OCI-LY1 (cell line): ENCODE measurements around the gene ZNF134.

Source experiments
- EZH2 ChIP-seq: fragments of 200-600 bp; sonication (generic), shearing (Covaris generic); IDR thresholded peaks from 2 replicates; pipeline ENCODE4 v1.8.0; 2017; ENCODE audit warnings: borderline replicate concordance, mixed run types, mild to moderate bottlenecking, antibody characterized with exemption, low read length, moderate library complexity, mixed read lengths
- TF ChIP-seq, protein P1 (sequence below): fragments of 200-600 bp; sonication (generic), shearing (Covaris generic); IDR thresholded peaks from 2 replicates; pipeline ENCODE4 v1.5.1; 2017; ENCODE audit warnings: mild to moderate bottlenecking, antibody characterized with exemption, low read length, moderate library complexity, mixed read lengths

DNA sequence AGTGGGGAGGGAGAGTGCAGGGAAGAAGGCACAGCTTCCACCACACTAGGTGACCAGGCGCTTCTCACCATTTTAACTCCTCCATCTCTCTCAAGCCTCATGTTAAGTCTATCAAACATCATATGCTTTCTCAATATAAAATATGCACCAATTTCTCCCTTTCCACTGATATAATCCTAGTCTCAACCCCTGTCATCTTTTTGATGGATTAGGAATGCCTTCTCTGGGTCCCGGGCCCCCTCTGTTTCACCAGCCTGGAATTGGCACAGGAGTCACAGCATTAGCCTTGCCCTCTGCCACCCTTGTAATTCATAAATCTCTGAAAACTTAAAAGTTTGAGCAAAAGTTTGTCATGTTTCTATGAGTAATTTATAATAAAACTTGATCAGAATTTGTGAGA is 54.6 kb downstream of the ZNF134 start, which contains the start of gene ZSCAN4:
- TF ChIP-seq, protein P1, sequence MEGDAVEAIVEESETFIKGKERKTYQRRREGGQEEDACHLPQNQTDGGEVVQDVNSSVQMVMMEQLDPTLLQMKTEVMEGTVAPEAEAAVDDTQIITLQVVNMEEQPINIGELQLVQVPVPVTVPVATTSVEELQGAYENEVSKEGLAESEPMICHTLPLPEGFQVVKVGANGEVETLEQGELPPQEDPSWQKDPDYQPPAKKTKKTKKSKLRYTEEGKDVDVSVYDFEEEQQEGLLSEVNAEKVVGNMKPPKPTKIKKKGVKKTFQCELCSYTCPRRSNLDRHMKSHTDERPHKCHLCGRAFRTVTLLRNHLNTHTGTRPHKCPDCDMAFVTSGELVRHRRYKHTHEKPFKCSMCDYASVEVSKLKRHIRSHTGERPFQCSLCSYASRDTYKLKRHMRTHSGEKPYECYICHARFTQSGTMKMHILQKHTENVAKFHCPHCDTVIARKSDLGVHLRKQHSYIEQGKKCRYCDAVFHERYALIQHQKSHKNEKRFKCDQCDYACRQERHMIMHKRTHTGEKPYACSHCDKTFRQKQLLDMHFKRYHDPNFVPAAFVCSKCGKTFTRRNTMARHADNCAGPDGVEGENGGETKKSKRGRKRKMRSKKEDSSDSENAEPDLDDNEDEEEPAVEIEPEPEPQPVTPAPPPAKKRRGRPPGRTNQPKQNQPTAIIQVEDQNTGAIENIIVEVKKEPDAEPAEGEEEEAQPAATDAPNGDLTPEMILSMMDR = no peak
- no peak for TF ChIP-seq EZH2
